Epithelial cell of proximal tubule (primary cell): Measurements from ENCODE around the gene PCYOX1L. TPM values are rescaled to one million over a fixed set of nuclear protein-coding genes. Genes with fewer than 3 reads are reported as not detected.

ENCODE experiments used
- DNase-seq: peaks from one replicate; pipeline ENCODE4 v3.0.0-alpha.2; 2011; ENCODE audit warnings: low read depth
- H3K4me3 ChIP-seq: 2 replicates; pipeline ENCODE4 v1.5.1; 2011; ENCODE audit warnings: low read depth, mild to moderate bottlenecking, low read length
- total RNA-seq: library from RNA; depleted of rRNA; stranded (reverse); fragments of >200 nt; gene quantifications from 2 replicates; pipeline ENCODE4 v1.2.3, GENCODE V29; 2015
- TF ChIP-seq, protein P1 (sequence below): conservative IDR thresholded peaks from 2 replicates; pipeline ENCODE4 v1.5.1; 2012; ENCODE audit warnings: low read depth, mild to moderate bottlenecking, low read length

The PCYOX1L gene
- total RNA-seq, 1 donor from 2014 or later, result 7.1 TPM

DNA sequence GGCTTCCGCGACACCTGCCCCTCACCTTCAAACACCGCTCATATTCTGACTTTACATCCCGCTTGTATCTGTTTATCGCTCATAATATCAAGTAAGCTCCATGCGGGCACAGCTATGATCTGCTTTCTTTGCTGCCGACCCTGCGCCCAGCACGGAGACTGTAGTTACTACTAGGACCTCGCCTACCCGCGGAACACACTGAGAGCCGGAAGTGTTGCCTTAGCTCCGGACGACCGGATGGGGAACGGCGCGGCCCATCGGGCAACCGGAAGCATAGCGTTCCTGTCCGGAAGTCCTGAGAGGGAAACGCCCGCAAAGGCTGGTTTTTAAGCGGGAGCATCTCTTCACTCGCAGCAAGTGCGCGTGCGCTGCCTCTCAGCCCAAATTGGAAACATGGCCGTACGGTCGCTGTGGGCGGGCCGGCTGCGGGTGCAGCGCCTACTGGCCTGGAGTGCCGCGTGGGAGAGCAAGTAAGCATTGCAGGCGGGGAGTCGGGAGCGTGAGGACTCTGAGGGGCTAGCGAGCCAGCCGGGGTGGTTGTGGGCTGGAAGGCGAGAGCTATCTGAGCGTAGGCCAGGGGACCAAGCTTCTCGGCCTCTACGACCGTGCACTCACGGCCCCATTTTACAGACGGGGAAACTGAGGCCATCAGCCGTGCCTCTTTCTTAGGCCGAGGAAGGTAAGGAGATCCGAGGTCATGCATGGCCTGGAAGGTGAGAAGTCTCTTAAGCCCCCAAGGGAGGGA, 12.5 kb upstream of the PCYOX1L start, which contains the start of gene GRPEL2:
GRPEL2 (plus strand) TSS at position 353 of the 745 bp plus-strand sequence; CDS start at position 394, 41 bp downstream.
- DNase-seq, result peak; percentile 77
- peak within 1 kb of the TSS; percentile 100 for H3K4me3 ChIP-seq
- TF ChIP-seq, protein P1, sequence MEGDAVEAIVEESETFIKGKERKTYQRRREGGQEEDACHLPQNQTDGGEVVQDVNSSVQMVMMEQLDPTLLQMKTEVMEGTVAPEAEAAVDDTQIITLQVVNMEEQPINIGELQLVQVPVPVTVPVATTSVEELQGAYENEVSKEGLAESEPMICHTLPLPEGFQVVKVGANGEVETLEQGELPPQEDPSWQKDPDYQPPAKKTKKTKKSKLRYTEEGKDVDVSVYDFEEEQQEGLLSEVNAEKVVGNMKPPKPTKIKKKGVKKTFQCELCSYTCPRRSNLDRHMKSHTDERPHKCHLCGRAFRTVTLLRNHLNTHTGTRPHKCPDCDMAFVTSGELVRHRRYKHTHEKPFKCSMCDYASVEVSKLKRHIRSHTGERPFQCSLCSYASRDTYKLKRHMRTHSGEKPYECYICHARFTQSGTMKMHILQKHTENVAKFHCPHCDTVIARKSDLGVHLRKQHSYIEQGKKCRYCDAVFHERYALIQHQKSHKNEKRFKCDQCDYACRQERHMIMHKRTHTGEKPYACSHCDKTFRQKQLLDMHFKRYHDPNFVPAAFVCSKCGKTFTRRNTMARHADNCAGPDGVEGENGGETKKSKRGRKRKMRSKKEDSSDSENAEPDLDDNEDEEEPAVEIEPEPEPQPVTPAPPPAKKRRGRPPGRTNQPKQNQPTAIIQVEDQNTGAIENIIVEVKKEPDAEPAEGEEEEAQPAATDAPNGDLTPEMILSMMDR, result no peak

- TF ChIP-seq, protein P1, result no peak
- H3K4me3 ChIP-seq, result peak overlapping the region; percentile 100
- no peak for DNase-seq
Measured at GRCh38 chr5:149345892-149346222, 12.0 kb upstream of the PCYOX1L start.

DNA sequence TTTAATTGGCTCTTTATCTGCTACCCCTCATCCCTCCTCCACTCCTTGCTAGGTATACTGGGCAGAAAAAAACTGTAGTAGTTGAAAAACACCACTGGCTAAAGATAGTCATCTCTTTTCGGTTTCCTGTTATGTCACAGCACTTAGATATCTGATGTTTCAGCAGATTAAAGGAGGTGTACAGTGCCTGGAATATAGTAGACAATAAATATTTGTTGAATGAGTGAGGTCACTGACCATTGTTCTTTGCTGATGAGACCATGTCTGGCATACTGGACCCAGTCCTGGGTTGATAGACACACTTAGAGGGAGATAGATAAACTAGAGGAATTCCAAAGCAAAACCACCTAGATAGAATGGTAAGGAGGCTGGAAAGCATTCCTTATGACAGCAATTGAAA, 9.3 kb upstream of the PCYOX1L start:
- no peak for DNase-seq
- TF ChIP-seq, protein P1, result no peak
- H3K4me3 ChIP-seq, result no peak overlapping the region

- DNase-seq, result no peak
- TF ChIP-seq, protein P1, result no peak
- no peak overlapping the region for H3K4me3 ChIP-seq
Measured at GRCh38 chr5:149349382-149349781, 8.5 kb upstream of the PCYOX1L start.

- no peak overlapping the region for H3K4me3 ChIP-seq
- DNase-seq, result no peak
- TF ChIP-seq, protein P1, result no peak
Measured at GRCh38 chr5:149352169-149352568, 5.7 kb upstream of the PCYOX1L start.

- no peak for DNase-seq
- TF ChIP-seq, protein P1, result no peak
- no peak overlapping the region for H3K4me3 ChIP-seq
Measured at GRCh38 chr5:149353911-149354310, 3.9 kb upstream of the PCYOX1L start.

- TF ChIP-seq, protein P1, result no peak
- no peak for DNase-seq
- H3K4me3 ChIP-seq, result no peak overlapping the region
Measured at GRCh38 chr5:149355688-149356087, 2.2 kb upstream of the PCYOX1L start.
